ENCODE measurements around the gene OLFML2B.

GRCh38 chr1:161989108-161989507, 34.6 kb downstream of the OLFML2B start:
- TF ChIP-seq POLR2AphosphoS5 (IDR thresholded peaks at IDR 0.05; ENCODE audit: borderline replicate concordance, low read depth, low read length) = no peak
- no peak for TF ChIP-seq EZH2 (IDR thresholded peaks at IDR 0.05)
